Measurements from ENCODE around the gene TRAPPC11.

Gene TRAPPC11

DNA sequence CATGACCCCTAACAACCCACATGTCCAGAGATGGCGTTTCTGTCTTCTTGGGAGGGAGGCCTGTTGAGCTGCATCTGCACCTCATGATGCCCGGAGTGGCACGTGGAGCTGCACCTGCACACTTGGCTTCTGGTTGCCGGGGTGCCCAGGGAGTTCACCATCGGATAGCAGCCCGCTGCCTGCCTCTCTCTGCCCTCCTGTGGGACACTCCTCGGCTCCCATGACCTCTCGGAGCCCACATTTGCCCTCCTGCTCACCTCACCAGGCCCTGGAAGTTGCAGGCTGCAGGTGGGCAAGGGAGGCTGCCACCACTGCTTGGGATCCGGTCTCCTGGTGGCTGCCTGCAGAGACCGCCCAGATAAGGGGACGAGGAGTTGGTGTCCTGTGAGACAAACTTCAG lies 74.1 kb downstream of the TRAPPC11 start:
- DNase-seq, result no peak
- Mint-ChIP-seq H3K9me3 (peaks cover 6% of the 10 kb centered on the region), H3K27me3 (ENCODE audit: low read depth, poor library complexity) (peaks cover 13% of the 10 kb centered on the region), H3K4me1 (no peaks in the 10 kb centered on the region), H3K36me3 (ENCODE audit: low read depth) (no peaks in the 10 kb centered on the region), H3K4me3 (no peak overlapping the region), H3K27ac (no peak overlapping the region)
- TF ChIP-seq CTCF (IDR thresholded peaks at IDR 0.05), result no peak

GRCh38 chr4:183738081-183738673 lies 79.1 kb downstream of the TRAPPC11 start:
- Mint-ChIP-seq H3K27me3 (ENCODE audit: low read depth, poor library complexity) (peaks cover 9% of the 10 kb centered on the region), H3K4me3 (no peak overlapping the region), H3K27ac (no peak overlapping the region), H3K9me3 (peaks cover 8% of the 10 kb centered on the region), H3K36me3 (ENCODE audit: low read depth) (no peaks in the 10 kb centered on the region), H3K4me1 (no peaks in the 10 kb centered on the region)
- no peak for TF ChIP-seq CTCF (IDR thresholded peaks at IDR 0.05)
- no peak for DNase-seq

DNA sequence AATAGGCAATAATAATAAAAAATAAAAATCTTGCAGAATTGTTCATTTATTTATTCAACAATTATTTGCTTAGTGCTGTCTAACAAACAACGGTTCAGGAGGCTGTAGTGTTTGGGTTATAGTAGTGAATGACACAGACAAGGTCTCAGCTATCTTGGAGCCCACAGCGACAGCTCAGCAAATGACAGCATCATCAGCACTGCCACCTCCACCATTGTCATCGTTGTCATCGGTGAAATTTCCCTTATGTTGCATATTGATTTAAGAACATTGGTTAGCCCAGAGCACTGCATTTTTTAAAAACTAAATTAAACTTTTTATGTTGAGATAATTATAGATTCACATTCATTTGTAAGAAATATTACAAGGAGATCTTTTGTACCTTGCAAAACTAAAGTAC lies 79.9 kb downstream of the TRAPPC11 start:
- no peak for DNase-seq
- TF ChIP-seq CTCF (IDR thresholded peaks at IDR 0.05), result no peak
- no peak overlapping the region for H3K4me3 Mint-ChIP-seq
- H3K27ac Mint-ChIP-seq, result no peak overlapping the region
- H3K27me3 Mint-ChIP-seq (ENCODE audit: low read depth, poor library complexity), result peaks cover 1% of the 10 kb centered on the region
- H3K9me3 Mint-ChIP-seq, result peaks cover 8% of the 10 kb centered on the region
- no peaks in the 10 kb centered on the region for H3K36me3 Mint-ChIP-seq (ENCODE audit: low read depth)
- no peaks in the 10 kb centered on the region for H3K4me1 Mint-ChIP-seq

- Mint-ChIP-seq H3K27ac (no peak overlapping the region), H3K9me3 (peaks cover 42% of the 10 kb centered on the region), H3K4me1 (peaks cover 18% of the 10 kb centered on the region), H3K27me3 (ENCODE audit: low read depth, poor library complexity) (no peaks in the 10 kb centered on the region), H3K36me3 (ENCODE audit: low read depth) (no peaks in the 10 kb centered on the region), H3K4me3 (no peak overlapping the region)
- TF ChIP-seq CTCF (IDR thresholded peaks at IDR 0.05), result no peak
- no peak for DNase-seq
Measured at GRCh38 chr4:183746305-183747229, 87.5 kb downstream of the TRAPPC11 start.

DNA sequence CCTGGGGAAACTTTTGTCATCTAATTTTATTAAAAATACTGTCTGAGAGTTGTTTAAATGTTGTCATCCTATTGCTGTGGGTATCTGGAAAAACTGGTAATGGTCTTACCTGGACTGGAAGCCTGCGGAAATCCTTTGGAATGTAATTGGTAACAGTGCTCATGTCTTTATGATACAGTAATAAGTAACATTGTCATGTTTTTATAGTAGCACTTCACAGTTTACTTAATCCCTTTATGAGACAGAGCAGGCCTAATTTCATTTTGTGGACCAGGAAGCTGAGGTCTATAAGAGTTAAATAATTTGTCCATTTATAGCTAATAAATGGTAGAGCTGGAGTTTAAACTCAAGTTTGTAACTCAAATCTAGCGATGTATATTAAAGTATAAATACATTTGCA lies 88.3 kb downstream of the TRAPPC11 start:
- Mint-ChIP-seq H3K4me1 (peaks cover 18% of the 10 kb centered on the region), H3K36me3 (ENCODE audit: low read depth) (no peaks in the 10 kb centered on the region), H3K9me3 (peaks cover 47% of the 10 kb centered on the region), H3K4me3 (no peak overlapping the region), H3K27ac (no peak overlapping the region), H3K27me3 (ENCODE audit: low read depth, poor library complexity) (no peaks in the 10 kb centered on the region)
- TF ChIP-seq CTCF (IDR thresholded peaks at IDR 0.05), result no peak
- DNase-seq, result no peak

Measured in nephron progenitor cell (in vitro differentiated cells).